WTC11 (cell line): ENCODE results near the gene ZNHIT3. TPM values are rescaled to one million over a fixed set of nuclear protein-coding genes. Genes with fewer than 3 reads are reported as not detected.

Experiments used
- ATAC-seq: fragments of 200-7000 bp; cut with Tn5 transposase; 2 replicates; pipeline ENCODE4 v1.10.0; 2021; ENCODE audit warnings: mild to moderate bottlenecking, moderate library complexity
- CTCF ChIA-PET: fragments of 300-600 bp; sonication (Branson Sonifier 250); formaldehyde crosslinking; loops from one replicate; lab custom pipeline; 2021; ENCODE audit warnings: antibody characterized with exemption; lab: Charles Lee
- POLR2A ChIA-PET: fragments of 350-600 bp; sonication (Branson Sonifier 250); formaldehyde crosslinking; loops from one replicate; lab custom pipeline; 2021; ENCODE audit warnings: antibody characterized with exemption; lab: Charles Lee
- DNase-seq: peaks from one replicate; pipeline ENCODE4 v3.0.0; 2021; ENCODE audit warnings: low spot score
- H3K27ac Mint-ChIP-seq: 2 replicates; pipeline ENCODE4 v1.8.0; 2021; ENCODE audit warnings: mixed read lengths
- H3K27me3 Mint-ChIP-seq: 2 replicates; pipeline ENCODE4 v1.8.0; 2021; ENCODE audit warnings: low read depth, mild to moderate bottlenecking, moderate library complexity, mixed read lengths
- H3K36me3 Mint-ChIP-seq: 2 replicates; pipeline ENCODE4 v1.8.0; 2021; ENCODE audit warnings: mixed read lengths
- H3K4me1 Mint-ChIP-seq: 2 replicates; pipeline ENCODE4 v1.8.0; 2022; ENCODE audit warnings: mixed read lengths
- H3K4me3 Mint-ChIP-seq: 2 replicates; pipeline ENCODE4 v1.8.0; 2021; ENCODE audit warnings: mild to moderate bottlenecking, moderate library complexity, mixed read lengths
- H3K9me3 Mint-ChIP-seq: 2 replicates; pipeline ENCODE4 v1.8.0; 2021; ENCODE audit warnings: mixed read lengths
- ATF6 ChIP-seq: sonication (generic); formaldehyde crosslinking; IDR thresholded peaks from 2 replicates; pipeline ENCODE4 v1.8.1; 2023; ENCODE audit warnings: mild to moderate bottlenecking, missing genetic modification reagents
- CBFB ChIP-seq: sonication (generic); formaldehyde crosslinking; IDR thresholded peaks from 2 replicates; pipeline ENCODE4 v1.8.1; 2022; ENCODE audit warnings: mild to moderate bottlenecking, low read depth, missing genetic modification reagents
- CREB1 ChIP-seq: sonication (generic); formaldehyde crosslinking; IDR thresholded peaks from 2 replicates; pipeline ENCODE4 v1.8.0; 2023; ENCODE audit warnings: mild to moderate bottlenecking, missing genetic modification reagents
- RELA ChIP-seq: sonication (generic); formaldehyde crosslinking; IDR thresholded peaks from 2 replicates; pipeline ENCODE4 v1.8.1; 2022; ENCODE audit warnings: missing genetic modification reagents, mild to moderate bottlenecking, borderline replicate concordance
- SMAD4 ChIP-seq: sonication (generic); formaldehyde crosslinking; IDR thresholded peaks from 2 replicates; pipeline ENCODE4 v1.8.0; 2022; ENCODE audit warnings: mild to moderate bottlenecking, missing genetic modification reagents
- SP1 ChIP-seq: sonication (generic); formaldehyde crosslinking; conservative IDR thresholded peaks from 2 replicates; pipeline ENCODE4 v1.8.1; 2022; ENCODE audit warnings: missing genetic modification reagents
- TP53 ChIP-seq: sonication (generic); formaldehyde crosslinking; IDR thresholded peaks from 2 replicates; pipeline ENCODE4 v1.8.1; 2023; ENCODE audit warnings: mild to moderate bottlenecking, missing genetic modification reagents
- USF1 ChIP-seq: sonication (generic); formaldehyde crosslinking; IDR thresholded peaks from 2 replicates; pipeline ENCODE4 v1.8.0; 2022; ENCODE audit warnings: mild to moderate bottlenecking, missing genetic modification reagents
- ZMAT4 ChIP-seq: fragments of 250-450 bp; sonication (Bioruptor Pico); IDR thresholded peaks from 2 replicates; pipeline ENCODE4 v1.9.0; 2021; ENCODE audit warnings: mild to moderate bottlenecking
- ZNF232 ChIP-seq: sonication (generic); formaldehyde crosslinking; IDR thresholded peaks from 2 replicates; pipeline ENCODE4 v1.8.0; 2022; ENCODE audit warnings: mild to moderate bottlenecking, missing genetic modification reagents
- ZSCAN18 ChIP-seq: fragments of 250-450 bp; sonication (Bioruptor Pico); IDR thresholded peaks from 2 replicates; pipeline ENCODE4 v2.1.2; 2022; ENCODE audit warnings: mild to moderate bottlenecking, moderate library complexity
- total RNA-seq: library from RNA; stranded (reverse); gene quantifications from 3 replicates; pipeline ENCODE4 v1.2.3, GENCODE V29; 2021
- TF ChIP-seq, protein P1 (sequence below): sonication (generic); formaldehyde crosslinking; IDR thresholded peaks from 2 replicates; pipeline ENCODE4 v1.8.1; 2022; ENCODE audit warnings: low read depth, mild to moderate bottlenecking, moderate library complexity, missing genetic modification reagents, borderline replicate concordance
- TF ChIP-seq, protein P2 (sequence below): fragments of 250-450 bp; sonication (Bioruptor Pico); IDR thresholded peaks from 2 replicates; pipeline ENCODE4 v1.9.0; 2021; ENCODE audit warnings: moderate library complexity, mild to moderate bottlenecking, inconsistent platforms, borderline replicate concordance

ZNHIT3 gene
- total RNA-seq, 1 experiment from 2014 or later = 47.0 TPM

GRCh38 chr17:36544307-36545076 is 58.0 kb downstream of the ZNHIT3 start, which contains the start of gene GGNBP2 (continued):
- TF ChIP-seq TP53 (CRISPR knock-in tag) (no peak), ZNF232 (no peak), ZSCAN18 (CRISPR knock-in tag) (no peak), ATF6 (CRISPR knock-in tag) (no peak), CREB1 (CRISPR knock-in tag) (no peak), SP1 (peak; percentile 41)
- TF ChIP-seq, protein P1, sequence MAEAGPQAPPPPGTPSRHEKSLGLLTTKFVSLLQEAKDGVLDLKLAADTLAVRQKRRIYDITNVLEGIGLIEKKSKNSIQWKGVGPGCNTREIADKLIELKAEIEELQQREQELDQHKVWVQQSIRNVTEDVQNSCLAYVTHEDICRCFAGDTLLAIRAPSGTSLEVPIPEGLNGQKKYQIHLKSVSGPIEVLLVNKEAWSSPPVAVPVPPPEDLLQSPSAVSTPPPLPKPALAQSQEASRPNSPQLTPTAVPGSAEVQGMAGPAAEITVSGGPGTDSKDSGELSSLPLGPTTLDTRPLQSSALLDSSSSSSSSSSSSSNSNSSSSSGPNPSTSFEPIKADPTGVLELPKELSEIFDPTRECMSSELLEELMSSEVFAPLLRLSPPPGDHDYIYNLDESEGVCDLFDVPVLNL = no peak

- CTCF ChIA-PET = interaction anchor here (0.6 to 5.4 kb wide), 3 partner anchors 10 to 1065 kb away, joined by 3 to 40 read pairs (median 5); partner anchors contain the start of genes MYO19 and PIGW
- Mint-ChIP-seq H3K4me1 (peaks cover 24% of the 10 kb centered on the region), H3K27me3 (no peaks in the 10 kb centered on the region), H3K27ac (no peak overlapping the region; the same call in 1 of the 2 replicates), H3K4me3 (peak overlapping the region; percentile 98), H3K9me3 (no peaks in the 10 kb centered on the region), H3K36me3 (peaks cover 3% of the 10 kb centered on the region; the same call in 1 of the 2 replicates)
- POLR2A ChIA-PET = interaction anchor here (0.6 to 3.5 kb wide), 3 partner anchors 11 to 47 kb away, joined by 5 to 37 read pairs (median 6); partner anchors contain the start of genes DHRS11, MYO19 and PIGW
- peak; percentile 53 for ATAC-seq
- DNase-seq = no peak
- no peak for TF ChIP-seq ZMAT4 (CRISPR knock-in tag)
- no peak for TF ChIP-seq RELA
- TF ChIP-seq, protein P2, sequence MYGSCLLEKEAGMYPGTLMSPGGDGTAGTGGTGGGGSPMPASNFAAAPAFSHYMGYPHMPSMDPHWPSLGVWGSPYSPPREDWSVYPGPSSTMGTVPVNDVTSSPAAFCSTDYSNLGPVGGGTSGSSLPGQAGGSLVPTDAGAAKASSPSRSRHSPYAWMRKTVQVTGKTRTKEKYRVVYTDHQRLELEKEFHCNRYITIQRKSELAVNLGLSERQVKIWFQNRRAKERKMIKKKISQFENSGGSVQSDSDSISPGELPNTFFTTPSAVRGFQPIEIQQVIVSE (CRISPR knock-in tag) = no peak
- no peak; the same call in 1 of the 2 replicates for TF ChIP-seq SP1
- no peak for TF ChIP-seq USF1 (CRISPR knock-in tag)
- TF ChIP-seq SMAD4 (CRISPR knock-in tag) = no peak
- TF ChIP-seq CBFB (CRISPR knock-in tag) = no peak
Measured at GRCh38 chr17:36545077-36545464, 58.6 kb downstream of the ZNHIT3 start.

Other genes starting within 250 kb of the ZNHIT3 start
- gene TBC1D3I, start 222.1 kb upstream of the ZNHIT3 start, total RNA-seq = 0.27 to 0.53 TPM (median 0.39 TPM) in 3 replicates
- gene TBC1D3G, start 162.8 kb upstream of the ZNHIT3 start, total RNA-seq = not detected in 3 replicates
- not detected in 3 replicates for gene TBC1D3H, start 98.2 kb upstream of the ZNHIT3 start, total RNA-seq
- 119 to 146 TPM (median 128 TPM) in 3 replicates for gene MYO19, start 48.2 kb downstream of the ZNHIT3 start, total RNA-seq
- gene PIGW, start 48.3 kb downstream of the ZNHIT3 start, total RNA-seq = 14.6 to 21.7 TPM (median 15.1 TPM) in 3 replicates
- gene GGNBP2, start 58.2 kb downstream of the ZNHIT3 start, total RNA-seq = 38.1 to 49.6 TPM (median 42.0 TPM) in 3 replicates
- gene DHRS11, start 105.2 kb downstream of the ZNHIT3 start, total RNA-seq = 34.8 to 38.0 TPM (median 35.9 TPM) in 3 replicates
- 12.1 to 16.5 TPM (median 14.2 TPM) in 3 replicates for gene MRM1, start 114.9 kb downstream of the ZNHIT3 start, total RNA-seq